GM10847 (cell line): Measurements from ENCODE around the gene CNTLN.

Experiments used
- POLR2A ChIP-seq: IDR thresholded peaks from 2 replicates; pipeline ENCODE4 v1.6.1; 2011; ENCODE audit not compliant: insufficient read length; ENCODE audit errors: extremely low read depth

The CNTLN gene

DNA sequence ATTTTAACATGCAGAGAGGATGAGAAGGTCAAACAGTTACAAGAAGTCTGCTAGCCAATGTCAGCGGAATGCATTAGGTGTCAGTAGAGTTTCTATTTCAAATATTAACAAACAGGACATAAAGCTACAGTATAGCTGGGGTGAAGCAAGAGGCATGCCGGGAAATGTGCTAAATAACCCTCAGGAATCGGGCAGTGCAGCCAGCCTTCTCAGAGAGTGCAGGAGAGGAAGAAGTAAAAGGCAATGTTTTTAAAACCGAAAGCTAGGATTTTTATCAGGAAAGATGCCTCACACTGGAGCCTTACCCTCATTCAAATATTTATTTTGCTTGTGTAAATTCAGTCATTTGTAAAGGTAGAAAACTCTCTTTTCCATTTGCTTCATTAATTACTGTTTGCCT is 384.9 kb downstream of the CNTLN start:
- no peak for TF ChIP-seq POLR2A

DNA sequence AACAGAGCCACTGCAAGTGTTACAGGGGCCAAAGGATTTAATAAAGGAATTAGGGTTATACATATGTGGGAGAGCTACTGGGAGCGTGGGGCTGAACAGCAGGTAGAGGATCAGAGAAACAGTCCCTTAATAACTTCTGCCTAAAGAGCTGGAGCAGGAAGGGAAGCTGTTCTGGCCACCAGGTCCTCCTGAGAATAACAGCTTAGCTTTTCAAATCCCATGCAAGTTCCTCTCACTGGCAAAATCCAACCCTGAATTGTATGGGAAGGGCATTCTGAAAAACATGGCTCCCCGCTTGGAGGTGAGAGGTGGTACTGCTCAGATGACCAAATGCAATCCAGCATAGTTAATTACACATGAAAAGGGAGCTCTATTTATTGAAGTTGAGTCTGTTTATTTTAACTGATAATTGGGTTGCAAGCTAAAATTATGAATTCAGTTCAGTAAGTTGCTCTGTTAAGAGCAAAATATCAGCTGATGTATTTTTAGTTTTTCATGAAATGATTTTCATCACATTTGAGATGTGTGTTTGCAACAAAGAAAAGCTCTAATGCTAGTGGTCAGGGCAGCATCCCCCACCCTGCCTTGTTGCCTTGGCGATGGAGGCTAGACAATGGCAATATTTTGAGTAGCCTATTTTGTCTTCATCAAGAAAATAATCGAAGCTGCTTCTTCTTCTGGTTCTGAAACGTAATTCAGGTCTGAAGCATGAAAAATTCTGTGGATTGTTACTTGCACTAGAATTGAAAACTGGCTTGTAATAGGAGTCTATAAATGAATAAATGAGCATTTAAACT is 385.6 kb downstream of the CNTLN start:
- no peak for TF ChIP-seq POLR2A

DNA sequence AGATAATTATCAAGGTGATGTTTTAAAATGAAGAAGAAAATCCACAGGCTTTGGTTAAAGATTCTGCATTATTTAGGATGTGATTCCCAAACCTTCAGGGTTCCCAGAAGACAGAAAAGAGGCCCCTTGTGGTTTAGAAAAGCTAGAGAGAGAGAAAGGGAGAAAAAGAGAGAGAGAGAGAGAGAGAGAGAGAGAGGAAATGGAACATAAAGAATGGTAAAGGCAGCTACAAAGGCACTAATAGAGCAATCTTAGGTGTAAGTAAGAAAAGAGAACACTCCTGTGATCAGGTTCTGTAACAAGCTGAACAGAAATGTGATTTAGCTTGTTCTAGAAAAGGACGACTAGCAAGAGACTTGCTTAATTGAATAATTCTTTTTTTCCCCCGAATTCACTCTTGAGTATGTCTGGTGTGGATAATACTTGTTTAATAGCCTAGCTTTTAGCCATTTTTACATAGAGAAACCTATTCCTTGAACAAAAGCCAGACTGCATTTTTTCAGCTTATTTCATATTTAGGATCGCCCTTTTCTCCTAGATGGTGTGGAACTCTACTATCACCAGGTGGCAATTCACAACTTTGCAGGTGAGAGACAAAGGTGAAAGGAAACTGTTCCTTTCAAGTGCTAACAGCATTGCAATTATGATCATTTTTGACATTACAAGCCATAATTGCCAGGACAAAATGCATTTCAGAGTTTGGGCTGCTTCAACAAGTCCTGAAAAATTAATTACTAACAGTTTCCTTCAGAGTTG is 386.4 kb downstream of the CNTLN start:
- no peak for TF ChIP-seq POLR2A

DNA sequence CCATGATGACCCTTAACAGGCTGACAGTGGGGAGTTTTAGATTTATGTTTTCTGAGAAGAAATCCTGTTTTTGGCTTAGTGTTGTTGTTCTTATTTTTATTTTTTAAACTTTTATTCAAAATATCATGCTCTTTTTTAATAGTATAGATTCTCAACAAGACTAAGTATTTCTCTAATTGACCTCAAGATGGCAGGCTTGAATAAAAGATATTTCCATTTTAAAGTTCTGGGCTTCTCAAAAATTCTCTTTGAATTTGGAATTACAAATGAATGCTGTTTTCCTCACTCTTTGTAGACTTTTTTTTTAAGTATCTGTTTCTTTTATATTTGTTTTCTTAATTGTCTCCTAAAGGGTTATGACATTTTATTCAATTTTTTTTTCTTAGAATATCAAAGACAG is 394.0 kb downstream of the CNTLN start:
- TF ChIP-seq POLR2A: no peak

DNA sequence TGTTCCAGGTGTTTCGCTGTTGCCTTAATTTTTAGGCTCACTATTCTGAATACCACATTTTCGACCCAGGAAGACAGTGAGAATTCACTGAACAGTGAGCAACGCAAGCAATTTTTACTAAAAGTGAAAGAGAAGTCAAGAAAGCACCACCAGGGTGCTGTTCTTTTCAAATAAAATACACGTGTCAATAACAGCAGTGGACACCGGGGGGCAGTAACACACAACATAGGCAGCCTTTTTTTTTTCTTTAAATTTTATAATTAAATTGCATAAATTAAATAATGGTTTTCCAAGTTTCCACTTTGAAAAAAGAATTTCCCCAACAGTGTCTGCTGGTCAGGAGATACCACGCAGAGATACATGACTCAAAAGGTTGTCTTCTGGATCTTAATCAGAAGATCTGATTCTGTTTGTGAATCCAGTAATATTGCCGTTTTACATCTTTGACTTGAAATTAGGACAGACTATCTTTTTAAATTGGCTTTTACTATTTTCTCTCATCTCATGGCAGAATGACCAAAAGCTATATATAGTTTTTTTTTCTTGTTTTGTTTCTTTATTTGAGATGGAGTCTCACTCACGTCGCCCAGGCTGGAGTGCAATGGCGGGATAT is 396.9 kb downstream of the CNTLN start:
- no peak for TF ChIP-seq POLR2A

DNA sequence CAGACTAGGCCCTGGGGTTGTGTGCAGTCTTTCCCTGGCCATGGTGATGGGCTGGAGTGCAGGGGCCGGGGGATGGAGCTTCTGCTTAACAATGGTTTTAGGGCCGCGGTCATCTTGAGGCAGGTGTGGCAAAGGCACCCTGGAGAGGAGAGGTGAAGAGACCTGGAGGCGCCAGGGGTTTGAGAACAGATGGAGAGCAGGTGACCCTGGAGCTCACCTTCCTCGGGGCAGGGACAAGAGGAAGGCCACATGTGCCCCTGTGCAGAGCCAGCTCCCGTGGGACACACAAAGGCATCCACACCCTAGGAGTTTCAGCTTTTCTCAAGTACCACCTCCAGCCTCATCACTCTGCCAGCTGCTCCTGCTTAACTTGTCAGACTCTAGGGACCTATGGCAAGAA is 397.6 kb downstream of the CNTLN start:
- TF ChIP-seq POLR2A: no peak

DNA sequence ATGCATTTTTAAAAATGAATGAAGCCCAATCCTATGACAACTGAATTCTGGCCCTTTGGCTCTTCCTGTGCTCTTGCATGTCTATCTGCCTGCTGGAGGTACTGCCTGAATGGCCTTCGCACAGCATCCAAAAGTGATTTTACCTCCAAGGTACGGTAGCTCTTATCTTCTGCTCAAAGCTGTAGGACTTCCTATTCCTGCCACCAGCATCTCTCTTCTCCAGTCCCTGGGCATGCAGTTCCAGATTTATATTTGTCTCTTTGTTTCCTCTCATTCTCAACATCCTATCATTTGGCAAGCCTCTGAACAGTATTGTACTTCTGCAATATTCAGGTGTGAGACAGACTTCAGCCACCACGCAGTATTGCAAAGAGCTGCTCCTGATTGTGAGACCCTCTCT is 400.3 kb downstream of the CNTLN start:
- no peak for TF ChIP-seq POLR2A

DNA sequence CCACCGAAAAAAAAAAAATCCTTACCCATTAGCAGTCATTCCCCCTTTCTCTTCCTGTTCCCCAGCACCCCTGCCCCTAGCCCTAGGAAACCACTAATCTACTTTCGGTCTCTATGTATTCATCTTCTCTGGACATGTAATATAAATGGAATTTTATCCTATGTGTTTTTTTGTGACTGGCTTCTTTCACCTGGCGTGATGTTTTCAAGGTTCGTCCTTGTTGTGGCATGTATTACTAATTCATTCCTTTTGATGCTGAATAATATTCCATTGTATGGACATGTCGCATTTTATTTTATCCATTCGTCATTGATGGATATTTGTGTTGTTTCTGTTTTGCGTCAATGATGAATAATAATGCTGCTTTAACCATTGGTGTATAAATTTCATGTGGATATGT is 401.2 kb downstream of the CNTLN start:
- TF ChIP-seq POLR2A: no peak

DNA sequence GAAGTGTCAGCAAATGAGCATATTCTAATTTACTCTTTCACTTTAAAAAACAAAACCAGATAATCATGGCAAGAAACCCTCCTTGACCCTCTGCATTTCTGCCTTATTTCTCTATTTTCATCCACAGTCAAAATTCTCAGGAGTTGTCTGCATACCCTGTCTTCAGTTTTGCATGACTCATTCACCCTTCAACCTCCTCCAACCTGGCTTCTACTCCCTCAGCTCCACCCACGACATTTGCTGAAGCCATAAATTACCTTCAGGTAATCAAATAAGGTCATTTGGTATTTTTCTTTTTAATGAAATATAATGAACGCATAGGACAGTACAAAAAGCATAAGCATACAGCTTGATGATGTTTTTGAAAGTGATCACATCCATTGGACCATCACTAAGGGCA is 416.2 kb downstream of the CNTLN start:
- no peak for TF ChIP-seq POLR2A
